Loucy (cell line): ENCODE data around the gene GIGYF1.

Experiments
- CTCF ChIP-seq: fragments of 200-600 bp; sonication (generic); conservative IDR thresholded peaks from 2 replicates; pipeline ENCODE4 v1.5.1; 2014; ENCODE audit warnings: mild to moderate bottlenecking, antibody characterized with exemption, low read length
- EZH2phosphoT487 ChIP-seq: fragments of 200-600 bp; IDR thresholded peaks from 2 replicates; pipeline ENCODE4 v1.6.1; 2018; ENCODE audit warnings: antibody characterized with exemption, mild to moderate bottlenecking, moderate library complexity, borderline replicate concordance

GRCh38 chr7:100679927-100680575, 14.0 kb downstream of the GIGYF1 start:
- TF ChIP-seq CTCF = no peak
- no peak for TF ChIP-seq EZH2phosphoT487
